ENCODE data around the gene PLA2G2D.

PLA2G2D gene

DNA sequence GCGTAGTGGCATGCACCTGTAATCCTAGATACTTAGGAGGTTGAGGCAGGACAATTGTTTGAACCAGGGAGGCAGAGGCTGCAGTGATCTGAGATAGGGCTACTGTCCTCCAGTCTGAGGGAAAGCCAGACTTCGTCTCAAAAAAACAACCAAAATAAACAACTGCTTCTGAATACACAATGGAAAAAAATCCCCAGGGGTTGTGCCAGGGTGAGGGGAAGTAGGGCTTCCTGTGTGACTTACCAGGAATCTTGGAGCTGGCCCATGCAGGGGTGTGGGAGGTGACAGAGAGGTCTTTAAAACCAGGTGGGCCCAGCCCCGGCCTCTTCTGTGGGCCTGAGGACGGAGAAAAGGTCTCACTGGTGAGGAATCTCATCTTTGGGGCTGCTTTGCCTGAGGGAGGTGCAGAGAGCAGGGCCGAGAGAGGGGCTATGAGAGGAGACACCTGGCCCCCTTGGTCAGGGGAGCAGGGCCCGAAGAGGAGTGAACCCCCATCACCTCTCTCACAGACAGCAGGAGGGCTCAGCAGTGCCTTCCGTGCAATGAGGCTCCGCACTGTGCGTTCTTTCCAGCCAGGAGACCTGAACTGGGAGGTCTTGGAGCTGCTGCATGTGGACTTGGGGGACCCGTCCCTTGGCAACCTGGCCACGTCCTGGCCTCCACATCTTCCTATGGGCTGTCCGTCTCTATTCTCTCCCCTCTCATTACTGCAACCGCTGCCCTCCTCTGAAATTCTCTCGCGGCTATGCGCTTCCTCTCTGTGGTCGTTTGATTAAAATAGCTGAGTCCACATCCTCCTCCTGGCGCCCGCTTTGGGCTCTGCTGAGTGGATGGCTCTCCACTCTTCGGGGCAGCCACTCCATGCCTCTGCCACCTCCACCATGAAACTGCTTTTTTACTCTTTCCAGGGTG, 38.6 kb downstream of the PLA2G2D start:
- no peak for TF ChIP-seq Cebpa-rat (IDR thresholded peaks at IDR 0.05)
- no peaks in the 10 kb centered on the region for H3K9me3 ChIP-seq
- H3K9ac ChIP-seq: peak overlapping the region; percentile 73
- H3K36me3 ChIP-seq: no peaks in the 10 kb centered on the region
- peak overlapping the region; percentile 96 for H3K4me2 ChIP-seq
- H3K27me3 ChIP-seq: no peaks in the 10 kb centered on the region
- peaks cover 85% of the 10 kb centered on the region for H3K4me1 ChIP-seq
- H3K27ac ChIP-seq: peak overlapping the region; percentile 89
- peak overlapping the region; percentile 57 for H3K4me3 ChIP-seq
- no peaks in the 10 kb centered on the region for H4K20me1 ChIP-seq

DNA sequence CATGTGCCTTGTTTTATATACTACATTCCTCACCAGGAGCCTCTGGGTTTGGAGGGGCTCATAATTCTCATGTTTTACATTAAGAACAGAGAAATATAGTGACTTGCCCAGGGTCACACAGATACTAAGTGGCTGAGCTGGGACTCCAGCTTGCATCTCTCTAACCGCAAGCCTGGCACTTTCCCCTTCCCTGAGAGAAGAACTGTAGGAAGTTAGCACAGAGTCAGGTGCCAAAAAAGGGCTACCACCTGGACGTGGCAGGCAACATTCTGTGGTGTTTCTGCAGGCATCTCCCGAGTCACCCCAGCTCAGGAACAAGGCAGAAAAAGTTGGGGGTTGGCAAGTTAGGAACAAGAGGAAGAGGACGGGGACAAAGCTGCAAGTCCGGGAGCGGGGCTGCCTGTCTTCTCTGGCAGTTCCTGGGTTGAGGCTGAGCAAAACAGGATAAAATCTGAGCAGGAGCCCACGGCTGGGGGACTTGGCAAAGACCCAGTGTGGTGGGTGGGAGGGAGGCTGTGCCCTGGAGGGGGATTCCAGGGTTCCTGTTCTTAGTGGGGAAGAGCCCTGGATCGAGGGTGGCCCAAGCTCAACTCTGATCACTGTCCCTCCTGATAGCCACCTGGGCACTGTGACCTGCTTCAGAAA, 39.6 kb downstream of the PLA2G2D start:
- no peaks in the 10 kb centered on the region for H3K36me3 ChIP-seq
- H3K4me3 ChIP-seq: peak overlapping the region; percentile 57; the same call in 1 of the 2 replicates
- TF ChIP-seq Cebpa-rat (IDR thresholded peaks at IDR 0.05): no peak
- no peaks in the 10 kb centered on the region for H3K9me3 ChIP-seq
- no peaks in the 10 kb centered on the region for H4K20me1 ChIP-seq
- H3K27me3 ChIP-seq: no peaks in the 10 kb centered on the region
- peak overlapping the region; percentile 89 for H3K27ac ChIP-seq
- peak overlapping the region; percentile 96 for H3K4me2 ChIP-seq
- peaks cover 92% of the 10 kb centered on the region for H3K4me1 ChIP-seq
- peak overlapping the region; percentile 73; the same call in 1 of the 2 replicates for H3K9ac ChIP-seq

DNA sequence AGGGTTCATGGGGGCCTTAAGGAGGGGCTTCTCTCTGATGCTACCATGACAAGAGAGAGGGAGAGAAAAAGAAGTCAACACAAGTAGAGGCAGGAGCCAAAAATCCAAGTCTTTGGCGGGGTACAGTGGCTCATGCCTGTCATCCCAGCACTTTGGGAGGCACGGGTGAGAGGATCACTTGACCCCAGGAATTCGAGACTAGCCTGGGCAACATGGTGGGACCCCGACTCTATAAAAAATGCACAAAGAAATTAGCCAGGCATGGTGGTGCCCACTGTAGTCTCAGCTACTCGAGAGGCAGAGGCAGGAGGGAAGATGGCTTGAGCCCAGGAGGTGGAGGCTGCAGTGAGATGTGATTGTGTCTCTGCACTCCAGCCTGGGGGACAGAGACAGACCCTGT, 40.6 kb downstream of the PLA2G2D start:
- Histone ChIP-seq H3K27me3 (no peaks in the 10 kb centered on the region), H3K27ac (peak overlapping the region; percentile 72), H3K9me3 (no peaks in the 10 kb centered on the region), H3K9ac (no peak overlapping the region; the same call in 1 of the 2 replicates), H3K4me3 (no peak overlapping the region), H3K4me2 (peak overlapping the region; percentile 96), H3K36me3 (no peaks in the 10 kb centered on the region), H4K20me1 (no peaks in the 10 kb centered on the region), H3K4me1 (peaks cover 93% of the 10 kb centered on the region)
- TF ChIP-seq Cebpa-rat (IDR thresholded peaks at IDR 0.05): no peak

GRCh38 chr1:20078171-20078651, 41.1 kb downstream of the PLA2G2D start:
- TF ChIP-seq Cebpa-rat (IDR thresholded peaks at IDR 0.05): no peak
- H3K36me3 ChIP-seq: no peaks in the 10 kb centered on the region
- no peaks in the 10 kb centered on the region for H3K27me3 ChIP-seq
- peak overlapping the region; percentile 72 for H3K27ac ChIP-seq
- no peaks in the 10 kb centered on the region for H4K20me1 ChIP-seq
- H3K4me3 ChIP-seq: no peak overlapping the region
- no peaks in the 10 kb centered on the region for H3K9me3 ChIP-seq
- peak overlapping the region; percentile 96 for H3K4me2 ChIP-seq
- H3K4me1 ChIP-seq: peaks cover 93% of the 10 kb centered on the region
- peak overlapping the region; percentile 35; the same call in 1 of the 2 replicates for H3K9ac ChIP-seq

DNA sequence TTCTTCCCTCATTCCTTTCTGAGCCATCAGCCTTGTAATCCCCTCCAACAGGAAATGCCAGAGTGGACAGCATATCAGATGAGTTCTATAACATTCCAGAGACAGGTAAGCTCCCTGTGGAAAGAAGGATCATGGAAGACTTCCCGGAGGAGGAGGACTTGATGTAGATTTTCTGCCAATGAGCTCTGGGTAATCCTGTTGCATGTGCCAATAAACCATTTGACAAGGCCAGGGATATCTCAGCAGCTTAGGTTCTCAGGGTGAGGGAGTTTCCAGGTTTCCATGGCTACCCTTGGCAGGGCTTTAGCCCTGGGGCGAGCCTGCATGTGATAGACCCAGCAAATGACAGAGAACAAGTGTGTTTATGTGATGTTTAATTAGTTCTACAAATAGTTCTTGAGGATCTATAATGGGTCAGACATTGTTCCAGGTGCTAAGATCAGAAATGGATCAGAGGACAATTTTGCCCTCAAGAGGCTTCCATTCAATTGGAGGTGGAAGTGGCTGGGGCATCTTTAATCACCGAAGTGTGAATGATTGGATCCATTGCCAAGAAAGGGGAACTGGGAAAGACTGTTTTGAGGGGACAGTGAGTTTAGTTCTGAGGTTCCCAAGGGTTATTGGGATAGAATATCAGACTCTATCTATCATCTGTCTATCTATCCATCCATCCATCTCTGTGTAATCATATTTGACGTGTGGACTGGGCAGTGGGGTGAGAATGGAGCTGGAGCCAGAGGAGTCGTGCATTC, 42.5 kb downstream of the PLA2G2D start:
- H3K9me3 ChIP-seq: no peaks in the 10 kb centered on the region
- no peaks in the 10 kb centered on the region for H3K36me3 ChIP-seq
- peak overlapping the region; percentile 72; the same call in 1 of the 2 replicates for H3K27ac ChIP-seq
- TF ChIP-seq Cebpa-rat (IDR thresholded peaks at IDR 0.05): no peak
- H3K9ac ChIP-seq: no peak overlapping the region
- peaks cover 91% of the 10 kb centered on the region for H3K4me1 ChIP-seq
- no peaks in the 10 kb centered on the region for H3K27me3 ChIP-seq
- H3K4me3 ChIP-seq: no peak overlapping the region
- H3K4me2 ChIP-seq: peak overlapping the region; percentile 96
- H4K20me1 ChIP-seq: no peaks in the 10 kb centered on the region

- no peaks in the 10 kb centered on the region for H3K9me3 ChIP-seq
- H3K4me3 ChIP-seq: no peak overlapping the region
- H3K4me1 ChIP-seq: peaks cover 85% of the 10 kb centered on the region
- no peak overlapping the region for H3K4me2 ChIP-seq
- H3K36me3 ChIP-seq: no peaks in the 10 kb centered on the region
- TF ChIP-seq Cebpa-rat (IDR thresholded peaks at IDR 0.05): no peak
- no peak overlapping the region for H3K27ac ChIP-seq
- H3K9ac ChIP-seq: no peak overlapping the region
- H4K20me1 ChIP-seq: no peaks in the 10 kb centered on the region
- H3K27me3 ChIP-seq: no peaks in the 10 kb centered on the region
Measured at GRCh38 chr1:20076223-20076622, 43.1 kb downstream of the PLA2G2D start.

DNA sequence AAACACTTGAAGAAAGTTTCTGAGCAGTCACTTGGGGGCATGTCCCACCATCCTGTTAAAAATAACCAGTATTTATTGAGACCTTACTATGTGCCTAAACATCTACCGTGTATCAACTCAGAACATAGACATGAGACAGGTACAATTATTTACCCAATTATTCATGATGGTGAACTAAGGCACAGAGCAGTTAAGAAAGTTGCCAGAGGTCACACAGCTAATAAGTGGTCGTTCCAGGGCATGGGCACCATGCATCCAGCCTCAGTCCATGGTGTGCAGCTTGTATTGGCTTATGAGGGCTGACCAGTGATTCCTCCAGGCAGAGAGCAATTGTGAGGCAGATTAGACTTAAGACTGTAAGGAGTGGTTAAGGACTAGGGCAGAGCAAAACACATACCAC, 44.0 kb downstream of the PLA2G2D start:
- Histone ChIP-seq H3K4me2 (peak overlapping the region; percentile 59), H3K4me1 (peaks cover 81% of the 10 kb centered on the region), H3K9me3 (no peaks in the 10 kb centered on the region), H3K27me3 (no peaks in the 10 kb centered on the region), H3K36me3 (no peaks in the 10 kb centered on the region), H3K4me3 (no peak overlapping the region), H3K9ac (no peak overlapping the region), H3K27ac (no peak overlapping the region), H4K20me1 (no peaks in the 10 kb centered on the region)
- no peak for TF ChIP-seq Cebpa-rat (IDR thresholded peaks at IDR 0.05)

GRCh38 chr1:20074725-20075171, 44.6 kb downstream of the PLA2G2D start:
- no peak for TF ChIP-seq Cebpa-rat (IDR thresholded peaks at IDR 0.05)
- Histone ChIP-seq H3K27me3 (no peaks in the 10 kb centered on the region), H3K4me3 (no peak overlapping the region), H3K4me1 (peaks cover 81% of the 10 kb centered on the region), H3K36me3 (no peaks in the 10 kb centered on the region), H3K9ac (0 out of 2 replicates have a peak overlapping the region, but pooled peaks have one; percentile 1), H3K27ac (peak overlapping the region; percentile 44; the same call in 1 of the 2 replicates), H3K4me2 (peak overlapping the region; percentile 59), H4K20me1 (no peaks in the 10 kb centered on the region), H3K9me3 (no peaks in the 10 kb centered on the region)

DNA sequence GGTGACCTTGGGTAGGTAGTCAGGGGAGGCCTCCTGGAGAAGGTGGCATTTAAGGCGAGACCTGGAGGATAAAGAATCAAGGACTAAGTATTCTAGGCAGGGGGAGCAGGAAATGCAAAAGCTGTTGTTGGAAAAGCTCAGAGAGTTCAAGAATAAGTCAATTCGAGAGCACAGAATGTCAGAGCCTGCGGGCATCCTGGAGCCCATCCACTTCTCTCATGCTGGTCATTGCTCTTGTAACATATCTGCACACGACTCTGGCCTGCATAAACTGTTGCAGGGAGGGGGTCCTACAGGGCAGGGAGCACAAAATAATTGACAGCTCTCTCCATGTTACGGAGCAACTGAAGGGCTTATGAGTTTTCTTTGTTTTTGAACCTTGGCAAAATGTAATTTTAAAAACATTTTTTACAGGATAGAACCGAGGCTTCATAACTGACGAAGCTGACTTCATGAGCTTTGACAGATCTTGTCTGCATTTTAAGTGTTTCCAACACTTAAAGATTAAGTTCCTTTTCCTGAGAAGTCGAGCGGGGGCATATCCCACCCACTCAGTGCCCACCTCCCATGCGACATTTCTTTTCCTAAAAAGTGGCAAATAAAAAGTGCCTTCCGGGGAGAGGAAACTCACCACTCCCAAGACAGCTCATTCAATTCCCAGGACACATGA, 45.1 kb downstream of the PLA2G2D start:
- H3K9ac ChIP-seq: 0 out of 2 replicates have a peak overlapping the region, but pooled peaks have one; percentile 1
- peaks cover 81% of the 10 kb centered on the region for H3K4me1 ChIP-seq
- H3K27ac ChIP-seq: peak overlapping the region; percentile 44; the same call in 1 of the 2 replicates
- no peak overlapping the region for H3K4me3 ChIP-seq
- H4K20me1 ChIP-seq: no peaks in the 10 kb centered on the region
- TF ChIP-seq Cebpa-rat (IDR thresholded peaks at IDR 0.05): no peak
- no peaks in the 10 kb centered on the region for H3K9me3 ChIP-seq
- H3K4me2 ChIP-seq: peak overlapping the region; percentile 59
- no peaks in the 10 kb centered on the region for H3K36me3 ChIP-seq
- no peaks in the 10 kb centered on the region for H3K27me3 ChIP-seq
